GM13976 (cell line): Measurements from ENCODE around the gene PLEKHA4.
"Not testable (repeated sequence)": the region's sequence is repeated elsewhere in the genome, so short reads cannot be mapped to it uniquely, and the experiment has no call there.

ENCODE experiments used
- DNase-seq: peaks from one replicate; pipeline ENCODE4 v3.0.0; 2012; ENCODE audit warnings: low spot score
- in situ Hi-C: fragments of 300-500 bp; cut with MboI; formaldehyde crosslinking; loops from one replicate; pipeline ENCODE4 v1.12.0; 2022; ENCODE audit warnings: low sequenced_read_pairs, mixed read lengths, inconsistent platforms; ENCODE audit not compliant: unreplicated experiment
- TF ChIP-seq, protein P1 (sequence below): IDR thresholded peaks from 2 replicates; pipeline ENCODE4 v1.5.1; 2012; ENCODE audit warnings: borderline replicate concordance, mild to moderate bottlenecking; ENCODE audit not compliant: insufficient read depth; ENCODE audit errors: extremely low read depth, missing control alignments, control extremely low read depth

PLEKHA4 gene

GRCh38 chr19:48873476-48874302 is 5.3 kb upstream of the PLEKHA4 start:
- no peak for DNase-seq
- in situ Hi-C loops: loop anchor here (5.0 kb wide), 1 partner anchor 99 kb away; no protein-coding TSS in a partner anchor
- TF ChIP-seq, protein P1, sequence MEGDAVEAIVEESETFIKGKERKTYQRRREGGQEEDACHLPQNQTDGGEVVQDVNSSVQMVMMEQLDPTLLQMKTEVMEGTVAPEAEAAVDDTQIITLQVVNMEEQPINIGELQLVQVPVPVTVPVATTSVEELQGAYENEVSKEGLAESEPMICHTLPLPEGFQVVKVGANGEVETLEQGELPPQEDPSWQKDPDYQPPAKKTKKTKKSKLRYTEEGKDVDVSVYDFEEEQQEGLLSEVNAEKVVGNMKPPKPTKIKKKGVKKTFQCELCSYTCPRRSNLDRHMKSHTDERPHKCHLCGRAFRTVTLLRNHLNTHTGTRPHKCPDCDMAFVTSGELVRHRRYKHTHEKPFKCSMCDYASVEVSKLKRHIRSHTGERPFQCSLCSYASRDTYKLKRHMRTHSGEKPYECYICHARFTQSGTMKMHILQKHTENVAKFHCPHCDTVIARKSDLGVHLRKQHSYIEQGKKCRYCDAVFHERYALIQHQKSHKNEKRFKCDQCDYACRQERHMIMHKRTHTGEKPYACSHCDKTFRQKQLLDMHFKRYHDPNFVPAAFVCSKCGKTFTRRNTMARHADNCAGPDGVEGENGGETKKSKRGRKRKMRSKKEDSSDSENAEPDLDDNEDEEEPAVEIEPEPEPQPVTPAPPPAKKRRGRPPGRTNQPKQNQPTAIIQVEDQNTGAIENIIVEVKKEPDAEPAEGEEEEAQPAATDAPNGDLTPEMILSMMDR: no peak

DNA sequence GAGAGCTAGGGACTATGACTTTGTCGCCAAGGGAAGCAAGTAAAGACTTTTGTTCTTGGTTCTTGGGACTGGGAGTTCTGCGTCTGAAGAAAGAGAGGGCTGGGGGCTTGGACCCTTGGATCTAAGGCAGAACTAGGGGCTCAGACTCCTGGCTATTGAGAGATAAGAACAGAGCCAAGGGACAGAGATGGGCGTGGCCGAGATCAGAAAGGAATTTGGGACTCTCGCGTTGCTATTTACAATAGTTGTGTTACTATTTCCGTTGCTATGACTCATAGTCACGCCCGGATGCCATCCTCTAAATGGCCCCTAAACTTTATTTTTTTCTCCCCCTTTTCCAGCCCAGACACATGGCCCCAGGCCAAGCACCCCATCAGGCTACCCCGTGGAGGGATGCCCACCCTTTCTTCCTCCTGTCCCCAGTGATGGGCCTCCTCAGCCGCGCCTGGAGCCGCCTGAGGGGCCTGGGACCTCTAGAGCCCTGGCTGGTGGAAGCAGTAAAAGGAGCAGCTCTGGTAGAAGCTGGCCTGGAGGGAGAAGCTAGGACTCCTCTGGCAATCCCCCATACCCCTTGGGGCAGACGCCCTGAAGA is 4.6 kb upstream of the PLEKHA4 start:
- peak; percentile 87 for DNase-seq
- TF ChIP-seq, protein P1: no peak
- in situ Hi-C loops: loop anchor here (5.0 kb wide), 1 partner anchor 99 kb away; no protein-coding TSS in a partner anchor

DNA sequence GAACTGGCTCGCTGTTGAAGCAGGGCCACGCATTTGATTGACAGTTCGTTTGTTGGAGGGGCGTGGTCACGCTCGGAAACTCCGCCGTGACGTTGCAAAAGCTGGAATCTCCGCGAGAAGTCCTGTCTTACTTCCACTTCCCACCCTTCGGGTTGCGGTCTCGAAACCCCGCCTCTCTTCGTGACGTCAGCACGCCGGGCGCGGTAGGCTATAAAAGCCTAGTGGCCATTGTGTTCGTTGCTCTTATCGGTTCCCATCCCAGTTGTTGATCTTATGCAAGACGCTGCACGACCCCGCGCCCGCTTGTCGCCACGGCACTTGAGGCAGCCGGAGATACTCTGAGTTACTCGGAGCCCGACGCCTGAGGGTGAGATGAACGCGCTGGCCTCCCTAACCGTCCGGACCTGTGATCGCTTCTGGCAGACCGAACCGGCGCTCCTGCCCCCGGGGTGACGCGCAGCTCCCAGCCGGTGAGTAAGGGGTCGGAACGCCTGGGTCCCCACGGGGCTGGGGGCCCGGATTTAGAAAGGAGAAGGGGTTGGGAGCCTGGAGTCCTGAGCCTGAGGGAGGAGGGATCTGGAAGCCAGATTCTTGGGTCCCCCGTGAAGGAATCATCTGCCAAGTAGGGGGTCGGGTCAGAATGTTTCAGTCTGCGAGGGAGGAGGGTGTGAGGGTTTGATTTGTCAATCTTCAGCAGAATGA is 3.9 kb upstream of the PLEKHA4 start, which contains the start of gene PPP1R15A:
Gene PPP1R15A, plus strand, starts transcription at position 240 of the 702 bp plus-strand sequence. CDS start 813 bp downstream, outside the sequence.
- in situ Hi-C loops: loop anchor here (5.0 kb wide), 1 partner anchor 100 kb away; no protein-coding TSS in a partner anchor
- TF ChIP-seq, protein P1: no peak

GRCh38 chr19:48871471-48872181 is 3.2 kb upstream of the PLEKHA4 start:
- not testable (repeated sequence) for DNase-seq
- in situ Hi-C loops: loop anchor here (5.0 kb wide), 1 partner anchor 101 kb away; no protein-coding TSS in a partner anchor

More for the DNA sequence above, 3.9 kb upstream of the PLEKHA4 start, which contains the start of gene PPP1R15A:
- DNase-seq: peak; percentile 98

GRCh38 chr19:48870048-48870447 is 1.6 kb upstream of the PLEKHA4 start:
- TF ChIP-seq, protein P1: no peak
- in situ Hi-C loops: loop anchor here (5.0 kb wide), 1 partner anchor 102 kb away; no protein-coding TSS in a partner anchor
- DNase-seq: no peak

GRCh38 chr19:48867746-48868113 is 687 bp downstream of the PLEKHA4 start:
- in situ Hi-C loops: no loop called here
- no peak for DNase-seq
- TF ChIP-seq, protein P1: no peak
